GM12872 (cell line): ENCODE results near the gene CADM1.

Experiments
- TF ChIP-seq, protein P1 (sequence below): IDR thresholded peaks from 3 replicates; pipeline ENCODE4 v1.5.1; 2011; ENCODE audit warnings: low read depth, mild to moderate bottlenecking, low read length, moderate library complexity; ENCODE audit not compliant: insufficient read depth

CADM1 gene

DNA sequence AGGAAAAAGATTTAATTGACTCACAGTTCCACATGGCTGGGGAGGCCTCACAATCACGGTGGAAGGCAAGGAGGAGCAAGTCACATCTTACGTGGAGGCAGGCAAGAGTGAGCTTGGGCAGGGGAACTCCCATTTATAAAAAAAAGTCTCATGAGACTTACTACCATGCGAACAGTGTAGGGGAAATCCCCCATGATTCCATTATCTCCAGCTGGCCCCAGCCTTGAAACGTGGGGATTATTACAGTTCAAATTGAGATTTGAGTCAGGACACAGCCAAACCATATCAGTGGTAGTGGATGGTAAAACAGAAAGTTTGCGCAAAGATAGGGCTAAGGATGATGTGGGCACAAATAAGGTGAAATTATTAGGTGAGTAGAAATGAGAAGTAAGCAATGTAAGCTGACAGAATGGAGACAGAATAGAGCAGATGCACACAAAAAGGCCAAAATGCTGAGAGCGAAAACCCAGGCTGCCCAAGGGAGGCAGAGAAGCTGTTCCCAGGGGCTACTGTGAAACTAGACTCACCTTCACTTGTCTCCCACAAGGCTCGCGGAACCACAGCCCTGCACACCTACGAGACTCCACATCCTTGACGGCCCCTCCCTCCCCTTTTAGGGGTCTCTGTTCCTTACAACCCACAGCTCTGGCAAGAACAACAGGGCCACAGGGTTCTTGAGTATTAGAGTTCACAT is 377.6 kb downstream of the CADM1 start:
- TF ChIP-seq, protein P1, sequence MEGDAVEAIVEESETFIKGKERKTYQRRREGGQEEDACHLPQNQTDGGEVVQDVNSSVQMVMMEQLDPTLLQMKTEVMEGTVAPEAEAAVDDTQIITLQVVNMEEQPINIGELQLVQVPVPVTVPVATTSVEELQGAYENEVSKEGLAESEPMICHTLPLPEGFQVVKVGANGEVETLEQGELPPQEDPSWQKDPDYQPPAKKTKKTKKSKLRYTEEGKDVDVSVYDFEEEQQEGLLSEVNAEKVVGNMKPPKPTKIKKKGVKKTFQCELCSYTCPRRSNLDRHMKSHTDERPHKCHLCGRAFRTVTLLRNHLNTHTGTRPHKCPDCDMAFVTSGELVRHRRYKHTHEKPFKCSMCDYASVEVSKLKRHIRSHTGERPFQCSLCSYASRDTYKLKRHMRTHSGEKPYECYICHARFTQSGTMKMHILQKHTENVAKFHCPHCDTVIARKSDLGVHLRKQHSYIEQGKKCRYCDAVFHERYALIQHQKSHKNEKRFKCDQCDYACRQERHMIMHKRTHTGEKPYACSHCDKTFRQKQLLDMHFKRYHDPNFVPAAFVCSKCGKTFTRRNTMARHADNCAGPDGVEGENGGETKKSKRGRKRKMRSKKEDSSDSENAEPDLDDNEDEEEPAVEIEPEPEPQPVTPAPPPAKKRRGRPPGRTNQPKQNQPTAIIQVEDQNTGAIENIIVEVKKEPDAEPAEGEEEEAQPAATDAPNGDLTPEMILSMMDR, result no peak

DNA sequence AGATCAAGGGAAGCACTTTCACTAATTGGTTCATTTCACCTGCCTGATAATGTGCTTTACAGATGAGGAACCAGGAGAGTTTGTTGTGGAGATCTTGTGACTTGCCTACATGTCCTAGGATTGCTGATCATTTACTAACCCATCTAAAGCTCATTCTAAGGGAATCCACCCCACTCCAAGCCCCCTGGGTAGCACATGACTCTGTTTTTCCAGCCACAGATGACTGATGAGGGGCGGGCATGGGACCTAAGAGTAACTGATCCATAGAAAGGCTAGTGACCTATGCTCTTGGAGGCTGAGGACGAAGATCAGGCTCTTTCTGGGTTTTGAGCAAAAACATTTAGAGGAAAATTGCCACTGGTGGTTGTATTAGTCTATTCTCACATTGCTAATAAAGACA is 378.1 kb downstream of the CADM1 start:
- TF ChIP-seq, protein P1, result no peak

DNA sequence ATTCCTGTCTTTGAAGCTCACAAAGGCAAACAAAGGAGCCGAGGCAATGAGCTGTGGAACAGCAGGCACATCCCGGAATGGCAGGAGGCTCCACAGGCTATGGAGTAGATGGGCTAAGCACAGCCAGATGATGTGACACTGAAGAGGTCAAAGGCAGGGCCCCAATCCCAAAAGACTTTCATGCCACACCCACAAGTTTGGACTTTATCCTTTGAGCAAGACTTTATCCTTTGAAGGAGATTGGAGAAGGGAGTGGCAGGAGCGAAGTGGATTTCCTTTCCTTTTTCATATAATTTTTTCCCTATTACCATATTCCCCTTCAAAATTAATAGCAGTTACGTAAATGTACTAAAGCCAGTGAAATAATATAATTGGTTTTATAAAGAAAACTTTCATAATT is 379.4 kb downstream of the CADM1 start:
- TF ChIP-seq, protein P1, result no peak

DNA sequence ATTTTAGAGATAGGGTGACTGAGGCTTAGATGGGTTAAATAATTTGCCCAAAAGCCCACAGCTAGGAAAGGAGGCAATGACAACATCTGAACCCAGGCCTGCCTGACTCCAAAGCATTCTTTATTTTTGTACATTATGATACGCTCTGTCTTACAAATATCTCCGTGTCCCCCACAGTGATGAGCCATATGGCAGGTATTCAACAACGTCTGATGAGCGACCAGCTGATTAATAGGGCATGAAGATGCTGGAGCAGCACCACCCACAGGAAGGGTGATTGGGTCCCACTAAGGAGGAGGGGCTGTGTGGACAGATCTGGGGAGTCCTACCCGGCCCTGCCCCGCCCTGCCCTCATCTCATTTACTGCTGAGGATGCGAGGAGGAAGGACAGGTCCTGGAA is 380.6 kb downstream of the CADM1 start:
- TF ChIP-seq, protein P1, result no peak

DNA sequence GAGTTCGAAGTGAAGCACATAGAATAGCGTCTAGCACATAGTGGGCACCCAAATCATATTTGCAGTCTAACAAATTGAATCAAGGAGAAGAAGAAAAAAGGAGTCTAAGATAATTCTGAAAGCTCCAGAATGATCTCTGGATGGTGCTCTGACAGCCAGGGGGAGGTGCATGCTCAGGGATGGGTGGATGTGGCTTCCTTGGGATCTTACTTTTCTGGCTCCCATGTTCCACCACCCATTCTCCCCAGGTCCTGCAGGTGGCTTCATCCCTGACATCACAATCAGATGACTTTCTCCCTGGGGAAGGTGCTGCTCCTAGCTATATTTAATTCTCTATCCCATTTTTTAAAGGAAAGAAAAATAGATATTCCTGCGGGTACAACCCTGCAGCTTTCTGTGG is 381.9 kb downstream of the CADM1 start:
- TF ChIP-seq, protein P1, result no peak
